Chondrocyte (in vitro differentiated cells): ENCODE data around the gene GCAT. TPM values are rescaled to one million over a fixed set of nuclear protein-coding genes. Genes with fewer than 3 reads are reported as not detected.

ENCODE experiments used
- DNase-seq: peaks from one replicate; pipeline ENCODE4 v3.0.0; 2021; ENCODE audit warnings: mixed read lengths, low spot score
- H3K27ac Mint-ChIP-seq: one replicate; pipeline ENCODE4 v1.8.0; 2021; ENCODE audit warnings: mild to moderate bottlenecking, moderate library complexity, mixed read lengths; ENCODE audit not compliant: unreplicated experiment
- H3K27me3 Mint-ChIP-seq: 2 replicates; pipeline ENCODE4 v1.8.0; 2021; ENCODE audit warnings: low read depth, mixed read lengths
- H3K36me3 Mint-ChIP-seq: 2 replicates; pipeline ENCODE4 v1.8.0; 2021; ENCODE audit warnings: low read depth, mixed read lengths
- H3K4me1 Mint-ChIP-seq: 2 replicates; pipeline ENCODE4 v1.8.0; 2021; ENCODE audit warnings: low read depth, mild to moderate bottlenecking, mixed read lengths
- H3K4me3 Mint-ChIP-seq: one replicate; pipeline ENCODE4 v1.8.0; 2021; ENCODE audit warnings: mild to moderate bottlenecking, moderate library complexity, mixed read lengths; ENCODE audit not compliant: unreplicated experiment
- H3K9me3 Mint-ChIP-seq: 2 replicates; pipeline ENCODE4 v1.8.0; 2021; ENCODE audit warnings: low read depth, mixed read lengths
- total RNA-seq: library from RNA; stranded (reverse); gene quantifications from 3 replicates; pipeline ENCODE4 v1.2.1, GENCODE V29; 2021
- TF ChIP-seq, protein P1 (sequence below): fragments of 200-600 bp; sonication (generic); IDR thresholded peaks from 2 replicates; pipeline ENCODE4 v1.5.0; 2021; ENCODE audit warnings: antibody characterized with exemption, mild to moderate bottlenecking, moderate library complexity

Gene GCAT
- total RNA-seq, 1 donor from 2014 or later: 24.8 TPM

DNA sequence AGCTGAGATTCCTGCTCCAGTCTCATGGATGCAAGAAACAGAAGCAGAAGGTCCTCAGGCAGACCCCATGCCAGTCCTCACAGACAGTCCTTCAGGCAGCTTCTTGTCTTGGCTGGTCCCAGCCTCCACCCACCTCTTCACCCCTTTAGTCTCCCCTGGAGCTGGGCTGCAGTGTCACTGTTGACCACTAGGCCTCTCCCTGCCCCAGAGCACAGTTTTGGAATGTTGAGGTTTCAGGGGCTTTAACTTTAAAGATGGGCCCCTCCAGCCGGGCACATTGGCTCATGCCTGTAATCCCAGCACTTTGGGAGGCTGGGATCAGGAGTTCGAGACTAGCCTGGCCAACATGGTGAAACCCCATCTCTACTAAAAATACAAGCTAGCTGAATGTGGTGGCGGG is 39.5 kb upstream of the GCAT start:
- DNase-seq: no peak
- H3K4me3 Mint-ChIP-seq: no peak overlapping the region
- peaks cover 21% of the 10 kb centered on the region for H3K36me3 Mint-ChIP-seq
- no peaks in the 10 kb centered on the region for H3K27me3 Mint-ChIP-seq
- no peaks in the 10 kb centered on the region for H3K4me1 Mint-ChIP-seq
- TF ChIP-seq, protein P1, sequence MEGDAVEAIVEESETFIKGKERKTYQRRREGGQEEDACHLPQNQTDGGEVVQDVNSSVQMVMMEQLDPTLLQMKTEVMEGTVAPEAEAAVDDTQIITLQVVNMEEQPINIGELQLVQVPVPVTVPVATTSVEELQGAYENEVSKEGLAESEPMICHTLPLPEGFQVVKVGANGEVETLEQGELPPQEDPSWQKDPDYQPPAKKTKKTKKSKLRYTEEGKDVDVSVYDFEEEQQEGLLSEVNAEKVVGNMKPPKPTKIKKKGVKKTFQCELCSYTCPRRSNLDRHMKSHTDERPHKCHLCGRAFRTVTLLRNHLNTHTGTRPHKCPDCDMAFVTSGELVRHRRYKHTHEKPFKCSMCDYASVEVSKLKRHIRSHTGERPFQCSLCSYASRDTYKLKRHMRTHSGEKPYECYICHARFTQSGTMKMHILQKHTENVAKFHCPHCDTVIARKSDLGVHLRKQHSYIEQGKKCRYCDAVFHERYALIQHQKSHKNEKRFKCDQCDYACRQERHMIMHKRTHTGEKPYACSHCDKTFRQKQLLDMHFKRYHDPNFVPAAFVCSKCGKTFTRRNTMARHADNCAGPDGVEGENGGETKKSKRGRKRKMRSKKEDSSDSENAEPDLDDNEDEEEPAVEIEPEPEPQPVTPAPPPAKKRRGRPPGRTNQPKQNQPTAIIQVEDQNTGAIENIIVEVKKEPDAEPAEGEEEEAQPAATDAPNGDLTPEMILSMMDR: peak; percentile 45
- no peaks in the 10 kb centered on the region for H3K9me3 Mint-ChIP-seq
- no peak overlapping the region for H3K27ac Mint-ChIP-seq

DNA sequence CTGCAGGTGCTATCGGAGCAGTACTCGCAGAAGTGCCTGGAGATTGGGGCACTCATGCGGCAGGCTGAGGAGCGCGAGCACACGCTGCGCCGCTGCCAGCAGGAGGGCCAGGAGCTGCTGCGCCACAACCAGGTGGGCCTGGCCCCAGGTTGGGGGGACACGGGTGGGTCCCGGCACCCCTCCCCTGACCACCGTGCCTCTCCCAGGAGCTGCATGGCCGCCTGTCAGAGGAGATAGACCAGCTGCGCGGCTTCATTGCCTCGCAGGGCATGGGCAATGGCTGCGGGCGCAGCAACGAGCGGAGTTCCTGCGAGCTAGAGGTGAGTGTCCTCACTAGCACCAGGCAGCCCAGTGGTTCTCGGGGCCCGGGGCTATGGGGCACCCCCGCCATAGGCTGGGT is 38.7 kb upstream of the GCAT start:
- no peak overlapping the region for H3K4me3 Mint-ChIP-seq
- TF ChIP-seq, protein P1: no peak
- H3K4me1 Mint-ChIP-seq: no peaks in the 10 kb centered on the region
- H3K36me3 Mint-ChIP-seq: peaks cover 17% of the 10 kb centered on the region
- H3K27me3 Mint-ChIP-seq: no peaks in the 10 kb centered on the region
- H3K9me3 Mint-ChIP-seq: no peaks in the 10 kb centered on the region
- no peak overlapping the region for H3K27ac Mint-ChIP-seq
- DNase-seq: no peak

DNA sequence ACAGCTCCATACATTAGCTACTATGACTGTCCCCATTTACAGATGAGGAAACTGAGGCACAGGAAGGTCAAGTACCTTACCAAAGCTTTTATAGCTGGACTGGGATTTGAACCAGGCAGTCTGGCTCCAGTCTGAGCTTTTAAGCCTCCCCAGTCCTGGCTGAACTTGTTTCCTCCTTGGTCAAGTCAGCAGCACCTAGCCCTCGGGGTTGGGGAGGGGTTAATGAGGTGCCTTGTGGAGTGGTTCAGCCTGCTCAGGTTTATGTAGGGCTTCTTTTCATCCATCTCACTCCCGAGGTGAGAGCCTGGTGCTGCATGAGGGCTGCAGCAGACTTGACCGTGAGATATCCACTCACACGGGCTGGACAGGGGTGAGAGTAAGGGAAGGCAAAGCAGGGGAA is 36.7 kb upstream of the GCAT start:
- no peak overlapping the region for H3K27ac Mint-ChIP-seq

DNA sequence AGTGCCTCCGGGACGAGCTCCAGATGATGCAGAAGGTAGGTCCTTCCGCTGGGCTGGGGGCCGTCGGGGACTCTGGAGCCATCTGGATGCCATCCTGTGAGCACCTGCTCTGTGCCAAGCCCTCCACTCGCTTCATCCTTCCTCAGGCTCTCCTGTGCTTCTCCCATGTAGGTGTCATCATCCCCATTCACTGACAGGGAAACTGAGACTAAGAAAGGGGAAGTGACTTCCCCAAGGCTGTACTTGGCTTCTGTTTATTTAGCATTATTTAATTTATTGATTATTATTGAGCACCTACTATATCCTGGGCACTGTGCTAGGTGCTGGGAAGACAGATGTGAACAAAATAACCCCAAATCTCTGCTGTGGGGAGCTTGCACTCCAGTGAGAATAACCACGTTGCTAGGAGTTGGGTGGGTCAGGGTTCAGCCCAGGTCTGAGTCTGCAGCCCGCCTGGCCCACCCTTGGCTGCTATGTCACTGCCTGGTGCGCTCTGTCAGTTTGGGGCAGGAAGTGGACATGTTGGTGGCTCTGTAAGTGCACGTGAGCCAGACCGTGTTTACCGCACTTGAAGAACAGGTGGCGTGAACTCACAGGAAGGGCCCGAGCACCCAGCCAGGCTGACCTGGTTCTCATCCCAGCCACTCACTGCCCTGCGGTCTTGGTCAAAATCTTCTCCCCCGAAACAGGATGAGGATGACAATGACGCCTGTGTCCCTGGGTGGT is 35.9 kb upstream of the GCAT start:
- no peak for DNase-seq
- no peak overlapping the region for H3K4me3 Mint-ChIP-seq
- no peaks in the 10 kb centered on the region for H3K27me3 Mint-ChIP-seq
- H3K9me3 Mint-ChIP-seq: no peaks in the 10 kb centered on the region
- TF ChIP-seq, protein P1: no peak
- peaks cover 11% of the 10 kb centered on the region for H3K36me3 Mint-ChIP-seq
- no peak overlapping the region for H3K27ac Mint-ChIP-seq
- peaks cover 9% of the 10 kb centered on the region for H3K4me1 Mint-ChIP-seq

More for the DNA sequence above, 36.7 kb upstream of the GCAT start:
- TF ChIP-seq, protein P1: no peak
- peaks cover 2% of the 10 kb centered on the region for H3K4me1 Mint-ChIP-seq
- H3K9me3 Mint-ChIP-seq: no peaks in the 10 kb centered on the region
- no peak overlapping the region for H3K4me3 Mint-ChIP-seq
- DNase-seq: no peak
- peaks cover 13% of the 10 kb centered on the region for H3K36me3 Mint-ChIP-seq
- no peaks in the 10 kb centered on the region for H3K27me3 Mint-ChIP-seq

DNA sequence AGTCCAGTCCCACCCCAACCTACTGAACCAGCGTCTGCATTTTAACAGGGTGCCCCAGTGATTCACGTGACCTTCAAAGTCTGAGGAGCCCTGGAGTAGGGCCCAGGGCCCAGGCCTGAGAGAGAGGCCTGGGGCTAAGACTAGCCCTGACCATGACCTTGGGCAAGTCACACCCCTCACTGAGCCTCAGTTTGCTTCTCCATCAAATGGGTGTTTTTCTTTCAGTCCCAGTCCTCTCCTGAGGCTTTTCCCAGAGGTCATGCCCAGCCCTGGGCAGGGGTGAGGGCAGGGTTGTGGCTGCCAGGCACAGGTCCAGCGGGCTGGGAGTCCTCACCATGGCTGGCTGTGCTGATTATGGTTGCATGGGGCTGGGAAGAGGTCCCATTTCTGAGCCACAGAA is 33.0 kb upstream of the GCAT start:
- TF ChIP-seq, protein P1: no peak
- H3K27me3 Mint-ChIP-seq: no peaks in the 10 kb centered on the region
- DNase-seq: no peak
- peaks cover 9% of the 10 kb centered on the region for H3K4me1 Mint-ChIP-seq
- H3K36me3 Mint-ChIP-seq: peaks cover 8% of the 10 kb centered on the region
- no peak overlapping the region for H3K27ac Mint-ChIP-seq
- H3K9me3 Mint-ChIP-seq: no peaks in the 10 kb centered on the region
- H3K4me3 Mint-ChIP-seq: no peak overlapping the region
